Activated CD4-positive, CD25-positive, alpha-beta regulatory T cell treated with anti-CD3 and anti-CD28 coated beads, Interleukin-2, amount 50 U/mL, for 16 hours (primary cell): Measurements from ENCODE around the gene SCN7A.
"Not testable (repeated sequence)": the region's sequence is repeated elsewhere in the genome, so short reads cannot be mapped to it uniquely, and the experiment has no call there.

Experiments used
- DNase-seq: peaks from one replicate; pipeline ENCODE4 v3.0.0-alpha.2; 2020; ENCODE audit warnings: low read depth, low spot score

The SCN7A gene

DNA sequence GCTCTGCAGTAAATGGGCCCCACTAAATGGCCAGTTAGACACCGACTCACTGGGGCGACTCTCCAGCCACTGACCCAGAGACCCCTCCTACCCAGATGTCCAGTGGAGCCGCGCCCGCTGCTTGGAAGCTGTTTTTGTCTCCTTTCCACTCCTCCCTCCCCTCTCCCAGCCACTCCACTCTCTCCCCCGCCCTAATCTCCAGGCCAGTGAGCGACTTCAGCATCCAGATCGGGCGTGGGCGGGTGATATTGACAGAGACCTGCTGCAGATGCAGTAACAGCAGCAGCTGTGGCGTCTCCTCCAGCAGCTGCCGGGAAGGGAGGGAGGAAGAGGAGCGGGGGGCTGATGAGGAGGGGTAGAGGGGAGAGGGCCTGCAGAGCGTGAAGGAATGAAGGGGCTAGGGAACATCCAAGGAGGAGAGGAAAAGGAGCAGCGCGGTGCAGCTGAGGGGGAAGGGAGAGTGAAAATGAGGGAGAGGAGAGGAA is at the start of gene SCN7A:
Gene SCN7A (minus strand): TSS at position 110 of the 485 bp plus-strand sequence. CDS start 16,553 bp downstream, outside the sequence.
- DNase-seq: no peak

DNA sequence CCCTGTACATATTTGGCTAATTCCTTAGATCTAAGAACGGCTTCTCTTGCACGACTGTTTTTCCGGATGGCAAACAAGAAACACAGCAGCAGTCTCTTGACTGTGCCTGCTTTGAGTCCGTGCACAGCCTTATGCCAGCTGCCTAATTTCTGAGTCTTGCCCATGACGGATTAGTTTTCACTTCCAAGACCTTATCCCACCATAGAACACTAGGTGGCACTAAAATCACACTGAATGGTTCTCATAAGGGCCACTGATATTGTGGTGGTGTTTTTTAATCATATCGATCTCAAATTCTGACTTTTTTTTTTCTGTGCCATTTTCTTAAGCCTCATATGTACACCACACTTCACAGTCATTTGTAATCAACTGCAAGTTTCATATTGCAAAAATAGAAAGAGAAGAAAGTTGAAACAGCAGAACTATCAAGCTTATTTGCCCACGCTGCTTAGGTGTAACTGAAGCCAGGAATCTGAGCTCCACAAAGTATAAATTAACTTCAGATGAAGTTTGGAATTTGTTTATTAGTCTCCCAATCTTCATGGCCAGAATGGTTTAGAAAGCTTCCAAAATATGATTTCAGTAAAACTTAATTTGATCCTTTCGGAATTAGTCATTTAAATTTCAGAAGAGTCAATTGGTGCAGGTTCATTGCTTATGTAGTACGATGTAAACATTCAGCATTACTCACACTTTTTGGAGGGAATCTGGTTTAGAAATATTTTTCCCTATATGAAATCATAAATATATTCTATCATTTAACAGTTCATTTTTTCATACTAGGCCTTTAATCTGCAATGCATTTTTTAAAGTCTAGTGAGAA is 45.5 kb upstream of the SCN7A start:
- DNase-seq: no peak

DNA sequence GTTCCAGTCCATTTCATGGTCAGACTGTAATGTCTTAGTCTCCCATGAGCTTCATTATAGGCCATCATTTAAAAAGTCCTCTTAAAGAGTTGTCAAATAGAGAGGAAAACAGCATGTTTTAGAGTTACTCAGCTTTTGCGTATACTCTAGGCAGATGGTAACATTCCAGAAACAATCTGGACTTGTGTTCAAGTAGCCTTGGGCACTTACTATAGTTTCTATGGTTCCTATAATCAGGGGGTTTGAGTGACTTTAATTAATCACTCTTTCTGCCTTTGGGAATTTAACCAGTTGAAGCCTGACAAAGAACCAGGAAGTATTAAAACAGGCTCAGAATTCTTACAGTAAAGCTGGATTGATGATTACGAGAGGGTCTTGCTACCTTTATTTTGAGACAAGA is 42.1 kb upstream of the SCN7A start:
- no peak for DNase-seq

DNA sequence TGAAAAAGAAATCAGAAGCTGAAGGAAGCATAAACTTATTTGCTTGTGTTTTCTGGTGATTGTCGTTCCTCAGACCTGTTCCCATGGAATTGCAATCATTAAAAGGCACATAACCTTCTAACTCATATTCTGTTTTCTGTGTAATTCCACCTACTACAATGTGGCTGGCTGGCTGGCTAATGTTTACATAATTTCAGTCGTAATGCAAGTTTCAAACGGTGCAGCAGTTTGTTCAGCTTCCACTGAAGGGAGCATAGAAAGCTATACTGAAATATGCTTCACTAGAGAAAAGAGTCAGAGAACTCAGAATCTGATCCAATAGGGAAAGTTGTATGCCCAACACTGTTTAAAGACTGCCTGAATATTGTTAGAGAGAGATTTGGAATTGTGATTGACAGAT is 27.1 kb upstream of the SCN7A start:
- DNase-seq: no peak

DNA sequence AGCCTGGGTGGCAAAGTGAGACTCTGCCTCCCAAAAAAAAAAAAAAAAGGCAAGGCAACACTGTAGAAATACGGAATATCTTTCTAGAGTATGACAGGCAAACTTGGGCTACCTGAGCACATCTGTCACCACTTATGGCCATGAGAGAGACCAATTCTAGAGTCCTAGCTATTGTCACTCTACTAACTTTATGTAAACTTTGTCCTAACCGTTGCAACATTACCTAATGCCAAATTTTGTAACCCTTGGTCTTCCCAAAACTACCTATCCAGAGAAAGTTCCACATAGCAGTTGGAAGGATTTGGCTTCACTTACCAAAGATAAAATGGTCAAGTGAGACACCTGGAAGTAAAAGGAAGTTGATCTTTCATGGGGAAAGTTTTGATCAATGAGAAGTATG is 26.6 kb upstream of the SCN7A start:
- no peak for DNase-seq

DNA sequence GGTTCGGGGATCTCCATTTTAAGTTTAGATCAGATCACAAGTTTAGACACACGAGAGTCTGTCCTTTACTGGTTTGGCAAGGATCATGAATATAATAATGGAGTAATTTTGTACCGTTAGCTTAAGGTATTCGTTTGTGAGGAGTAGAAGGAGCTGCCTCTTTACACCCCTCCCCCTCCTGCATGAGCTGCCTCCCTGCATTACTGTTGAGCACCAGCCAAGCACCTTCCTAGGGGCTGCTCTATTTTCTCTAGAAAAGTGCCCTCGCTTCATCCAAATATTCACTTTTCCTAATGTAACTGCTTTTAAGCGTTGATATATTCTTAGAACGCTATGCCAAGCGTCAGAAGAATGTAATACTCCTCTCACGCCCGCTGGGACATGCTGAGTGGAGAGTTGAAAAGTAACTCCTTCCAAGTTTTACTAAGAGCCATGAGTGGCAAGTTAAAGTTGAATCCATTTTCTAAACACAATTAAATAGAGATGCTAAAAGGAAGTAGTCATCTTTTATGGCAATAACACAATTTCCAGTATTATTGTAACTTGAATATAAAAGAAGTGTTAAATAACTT is 25.4 kb upstream of the SCN7A start:
- DNase-seq: no peak

DNA sequence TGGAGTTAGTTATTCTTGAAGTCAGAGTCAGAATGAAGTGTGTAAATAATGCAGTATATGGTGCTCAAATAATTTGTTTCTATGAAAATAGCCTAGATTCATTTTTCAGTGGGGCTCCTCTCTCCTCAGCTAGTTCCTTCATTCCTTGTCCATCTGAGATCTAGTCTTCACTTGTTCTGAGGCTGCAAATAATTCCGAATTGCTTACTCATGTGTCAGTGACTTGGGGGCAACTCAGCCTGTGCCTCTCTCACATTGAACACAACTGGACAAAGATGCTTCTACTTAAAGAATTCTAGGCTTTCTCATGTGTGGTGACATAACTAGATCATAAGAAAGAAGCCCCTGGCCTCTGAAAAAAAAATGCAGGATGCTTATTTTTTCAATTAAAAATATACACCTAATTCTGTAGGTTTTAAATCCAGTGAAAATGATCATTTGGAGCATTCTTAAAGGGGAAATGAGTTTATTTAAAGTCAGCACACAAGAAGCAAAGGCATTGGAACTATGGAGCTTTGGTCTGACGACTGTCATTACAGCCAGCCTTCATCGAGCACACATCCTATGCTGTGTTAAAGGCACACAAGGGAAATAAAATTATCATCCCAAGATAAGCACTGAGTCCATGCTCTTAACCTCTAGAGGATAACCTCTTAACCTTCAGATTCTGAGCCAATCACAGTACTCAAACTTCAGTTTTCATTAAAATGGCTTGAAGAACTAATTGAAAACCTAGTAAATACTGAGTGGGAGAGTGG is 24.8 kb upstream of the SCN7A start:
- DNase-seq: no peak

DNA sequence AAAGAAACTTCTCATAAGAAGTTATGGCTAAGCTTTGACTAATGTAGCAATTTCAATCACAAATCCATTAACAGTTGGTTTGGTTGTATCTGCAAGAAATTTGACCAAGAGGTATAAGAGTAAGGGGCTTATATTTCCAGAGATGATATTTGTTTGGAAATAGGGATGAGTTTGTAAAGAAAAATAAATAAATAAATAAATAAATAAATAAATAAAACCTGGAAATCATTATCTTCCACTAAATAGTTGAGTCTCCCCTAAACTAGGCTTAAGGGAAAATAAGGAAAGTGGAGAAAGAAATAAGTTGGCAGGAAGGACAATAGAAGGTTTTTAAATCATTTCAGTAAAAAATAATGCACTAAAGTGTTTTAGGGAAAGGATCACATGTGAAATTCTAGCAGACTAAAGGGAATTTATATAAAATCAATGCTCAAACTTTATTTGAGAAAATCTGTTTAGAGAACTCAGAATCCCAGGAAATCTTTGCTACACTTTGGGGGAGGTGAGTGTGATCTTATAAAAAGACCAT is 23.5 kb upstream of the SCN7A start:
- no peak for DNase-seq

DNA sequence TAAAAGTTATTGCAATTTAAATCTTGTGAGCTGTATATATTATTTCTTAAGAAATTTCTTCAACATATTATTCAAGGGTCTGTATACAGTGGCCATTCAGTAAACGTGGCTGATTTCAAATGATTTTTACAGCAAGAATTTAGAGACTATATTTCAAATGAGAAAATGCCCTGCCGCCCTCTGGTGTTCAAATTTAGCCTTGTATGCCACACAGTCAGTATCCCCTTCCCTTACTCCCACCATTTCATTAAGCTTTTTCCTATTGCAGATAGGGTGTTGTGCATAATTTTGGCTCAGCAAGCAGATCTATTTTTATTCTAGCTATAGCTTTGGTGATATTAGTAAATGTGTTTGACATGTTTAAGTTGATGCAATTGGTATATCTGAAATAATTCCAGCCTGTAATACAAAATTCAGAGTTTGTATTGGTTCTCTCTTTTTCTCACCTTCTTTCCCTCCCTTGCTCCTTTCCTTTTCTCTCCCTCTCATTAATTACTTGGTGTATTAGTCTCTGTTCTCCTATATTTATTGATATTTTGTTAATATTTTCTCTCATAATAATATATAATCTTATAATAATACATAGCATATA is 22.8 kb upstream of the SCN7A start:
- no peak for DNase-seq

DNA sequence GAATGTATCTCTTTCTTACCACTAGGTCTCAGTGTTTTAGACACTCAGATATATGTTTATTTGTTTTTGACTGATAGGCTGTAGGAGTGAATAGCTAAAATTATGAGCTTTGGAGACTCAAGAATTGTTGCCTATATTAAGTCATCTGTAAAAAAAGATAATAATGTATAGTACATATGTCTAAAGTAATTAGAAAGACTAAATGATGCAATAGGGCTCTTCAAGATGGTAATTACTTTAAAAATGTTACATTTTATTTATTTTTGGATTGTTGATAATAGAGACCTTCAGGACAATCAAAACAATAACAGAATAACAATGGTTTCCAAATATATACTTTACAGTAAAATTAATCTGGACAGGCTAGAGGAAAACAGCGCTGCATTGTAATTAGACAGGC is 19.9 kb upstream of the SCN7A start:
- no peak for DNase-seq

DNA sequence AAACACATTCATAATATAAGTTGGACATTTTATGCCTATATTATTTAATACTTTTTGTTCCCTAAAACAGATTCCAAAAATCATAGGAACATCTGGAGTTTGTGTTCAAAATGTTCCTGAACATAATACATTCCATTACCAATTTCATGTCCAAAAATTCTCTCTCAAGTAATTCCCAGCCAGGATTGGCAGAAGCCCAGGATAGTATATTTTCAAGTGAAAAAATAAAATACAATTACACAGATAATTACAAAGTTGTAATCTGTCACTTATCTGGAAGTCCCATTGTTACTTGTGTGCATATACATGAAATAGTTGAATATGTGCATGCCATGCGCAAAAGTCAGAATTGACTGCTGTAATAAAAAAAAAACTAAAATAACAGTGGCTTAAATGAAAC is 5.2 kb upstream of the SCN7A start:
- DNase-seq: no peak

DNA sequence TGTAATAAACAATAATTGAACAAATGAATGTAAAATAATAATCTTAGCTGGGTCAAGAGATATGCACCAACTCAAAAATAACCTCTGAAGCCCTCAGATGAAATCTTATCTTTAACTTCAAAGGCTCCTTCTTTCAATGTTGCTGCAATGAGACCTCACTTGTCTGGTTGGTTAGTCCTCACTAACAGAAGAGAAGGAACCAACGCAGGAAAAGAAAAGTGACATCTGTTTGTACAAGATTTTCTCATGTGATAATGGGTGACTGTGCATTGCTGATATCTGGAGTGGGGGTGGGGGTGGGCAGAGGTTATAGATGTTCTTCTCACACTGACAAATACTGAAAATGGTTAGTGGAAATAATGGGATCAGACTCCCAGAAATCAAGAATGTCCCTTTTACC is 2.6 kb downstream of the SCN7A start:
- DNase-seq: no peak

DNA sequence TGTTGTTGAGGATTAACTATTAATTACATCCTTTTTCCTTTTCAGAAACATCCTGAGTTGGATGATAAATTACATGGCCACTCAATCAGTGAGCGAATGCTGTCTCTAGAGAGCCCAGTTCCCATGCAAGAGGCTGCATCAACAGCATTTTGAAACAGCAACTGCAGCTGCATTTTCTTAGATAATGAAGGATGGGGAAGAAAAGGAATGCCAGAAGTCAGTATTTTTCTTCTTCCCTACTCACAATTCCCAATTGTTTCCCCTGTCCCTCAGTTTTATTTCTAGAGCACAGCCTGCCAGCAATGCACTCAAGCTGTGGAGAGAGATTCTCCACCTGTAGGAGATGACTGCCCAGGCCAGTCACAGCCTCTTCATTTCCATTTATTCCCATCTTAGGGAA is 6.9 kb downstream of the SCN7A start:
- DNase-seq: no peak

DNA sequence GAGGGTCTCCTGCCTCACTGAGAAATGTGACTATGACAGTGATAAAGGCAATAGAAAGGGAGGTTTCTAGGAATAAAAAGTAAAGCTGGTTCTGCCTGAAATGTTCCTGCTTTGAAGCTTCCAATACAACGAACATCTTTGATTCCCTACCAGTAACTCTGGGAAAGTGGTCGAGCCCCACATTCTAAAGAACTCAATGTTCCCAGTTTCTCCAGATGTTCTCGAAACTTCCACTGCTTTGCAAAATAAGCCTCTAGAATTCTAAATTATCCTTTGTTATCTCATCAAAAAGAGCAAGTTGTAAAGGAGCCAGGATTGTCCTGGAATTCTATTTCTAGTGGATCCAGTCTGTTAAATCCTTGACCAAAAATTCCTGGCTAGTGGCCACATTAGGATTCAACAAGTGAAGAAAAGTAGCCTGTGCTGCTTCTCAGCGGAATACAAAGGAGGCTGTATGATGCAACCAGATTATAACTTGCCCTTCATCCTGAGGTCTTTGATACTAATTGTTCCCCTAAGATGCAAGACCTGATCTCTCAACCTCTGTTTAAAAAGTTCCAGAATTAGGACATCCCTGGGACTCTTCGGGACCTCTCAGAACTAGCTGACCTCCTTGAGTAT is 8.4 kb downstream of the SCN7A start:
- no peak for DNase-seq

DNA sequence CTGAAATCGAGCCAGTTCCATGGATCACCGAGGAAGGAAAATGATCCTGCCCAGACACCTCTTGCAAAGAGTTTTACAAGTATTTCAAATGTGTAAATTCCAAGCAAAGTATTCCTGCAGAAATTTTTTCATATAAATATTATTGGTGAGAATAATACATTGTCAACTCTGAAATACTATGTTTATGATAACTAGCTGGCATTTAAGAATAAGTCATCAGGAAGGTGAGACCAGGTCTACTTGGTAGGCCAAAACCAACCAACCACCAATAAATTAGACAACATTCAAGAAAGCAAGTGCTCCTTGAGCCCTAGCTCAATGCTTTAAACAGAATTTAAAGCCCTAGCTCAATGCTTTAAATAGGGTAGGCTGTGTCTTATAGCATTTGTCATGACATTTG is 21.7 kb downstream of the SCN7A start:
- DNase-seq: no peak

DNA sequence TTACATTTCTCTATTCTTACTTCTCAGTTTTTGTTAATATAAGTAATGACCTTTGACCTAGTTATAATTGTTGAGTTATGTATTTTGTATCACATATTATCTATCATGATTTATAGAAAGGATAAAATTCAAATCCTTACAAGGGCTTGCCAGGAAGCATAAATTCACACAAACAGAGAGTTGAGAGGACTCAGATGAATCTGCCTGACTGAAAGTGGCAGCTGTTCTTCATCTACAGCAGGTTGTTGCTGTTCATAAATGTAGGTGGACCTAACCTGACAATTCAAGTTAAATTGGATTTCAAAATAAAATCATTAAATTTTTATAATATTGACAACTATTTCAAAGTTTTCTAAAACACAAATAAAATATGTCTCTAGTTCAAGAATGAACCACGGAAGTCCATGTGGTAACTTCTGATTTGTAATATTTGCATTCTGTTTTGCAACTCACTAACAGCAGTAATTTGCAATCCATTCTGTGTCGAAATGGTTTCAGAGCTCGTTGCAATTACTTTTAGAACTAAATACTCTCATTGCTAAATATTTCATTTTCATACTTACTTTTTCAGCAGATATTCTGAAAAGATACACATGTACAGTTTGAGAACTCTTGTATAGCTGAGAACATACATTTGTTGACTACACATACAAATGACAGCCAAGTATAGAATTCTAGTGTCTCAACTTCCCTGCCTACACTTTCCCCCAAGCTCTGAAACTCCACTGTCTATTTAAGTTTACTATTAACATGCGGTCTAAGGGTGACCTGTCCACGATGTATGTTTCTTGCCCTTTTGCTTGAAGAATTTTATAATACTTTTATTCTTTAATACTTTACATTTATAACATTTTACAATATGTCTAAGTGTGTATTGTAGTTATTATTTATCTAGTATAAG is 25.7 kb downstream of the SCN7A start:
- no peak for DNase-seq

DNA sequence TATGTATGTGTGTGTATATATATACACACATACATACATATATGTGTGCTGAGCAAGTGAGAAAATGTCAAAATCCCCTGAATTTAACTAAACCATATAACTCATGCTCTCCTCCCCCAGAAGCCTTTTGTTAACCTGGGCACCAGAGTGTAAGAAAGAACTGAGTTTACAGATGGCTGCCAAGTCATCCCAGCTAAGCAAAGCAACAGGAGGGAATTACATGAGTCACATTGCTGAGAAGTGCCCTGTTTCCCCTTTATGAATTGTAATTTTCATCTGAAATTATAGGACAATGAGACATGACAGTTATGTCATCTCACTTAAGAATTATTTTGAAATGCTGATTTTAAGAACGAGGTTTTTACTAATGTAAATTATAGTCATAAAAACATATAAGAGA is 29.9 kb downstream of the SCN7A start:
- no peak for DNase-seq

DNA sequence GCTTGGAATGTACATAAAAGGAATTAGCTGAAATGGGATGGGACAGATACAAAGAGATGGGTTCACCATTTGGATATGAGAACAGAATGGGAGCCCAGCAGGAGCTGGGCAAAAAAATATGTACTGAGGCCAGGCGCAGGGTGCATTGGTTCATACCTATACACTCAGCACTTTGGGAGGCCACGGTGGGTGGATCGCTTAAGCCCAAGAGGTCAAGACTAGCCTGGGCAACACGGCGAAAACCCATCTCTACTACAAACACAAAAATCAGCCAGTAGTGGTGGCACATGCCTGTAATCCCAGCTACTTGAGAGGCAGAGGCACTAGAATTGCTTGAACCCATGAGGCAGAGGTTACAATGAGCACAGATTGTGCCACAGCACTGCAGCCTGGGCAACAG is 30.4 kb downstream of the SCN7A start:
- no peak for DNase-seq

DNA sequence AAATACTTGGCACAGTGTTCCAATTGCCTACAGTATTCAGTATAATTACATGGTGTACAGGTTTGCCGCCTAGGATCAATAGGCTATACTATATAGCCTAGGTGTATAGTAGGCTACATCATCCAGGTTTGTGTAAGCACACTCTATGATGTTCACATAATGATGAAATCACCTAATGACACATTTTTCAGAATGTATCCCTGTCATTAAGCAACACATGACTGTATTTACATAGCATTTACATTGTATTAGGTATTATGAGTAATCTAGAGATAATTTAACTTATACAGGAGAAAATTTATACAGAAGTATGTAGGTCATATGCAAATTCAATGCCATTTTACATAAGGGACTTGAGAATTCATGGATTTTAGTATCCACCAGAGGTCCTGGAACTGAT is 35.4 kb downstream of the SCN7A start:
- no peak for DNase-seq

DNA sequence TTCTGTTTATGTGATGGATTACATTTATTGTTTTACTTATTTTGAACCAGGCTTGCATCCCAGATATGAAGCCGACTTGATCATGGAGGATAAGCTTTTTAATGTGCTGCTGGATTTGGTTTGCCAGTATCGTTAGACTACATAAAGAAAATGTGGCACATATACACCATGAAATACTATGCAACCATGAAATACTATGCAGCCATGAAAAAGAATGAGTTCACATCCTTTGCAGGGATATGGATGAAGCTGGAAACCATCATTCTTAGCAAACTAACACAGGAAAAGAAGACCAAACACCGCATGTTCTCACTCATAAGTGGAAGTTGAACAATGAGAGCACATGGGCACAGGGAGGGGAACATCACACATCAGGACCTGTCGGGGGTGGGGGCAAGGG is 38.2 kb downstream of the SCN7A start:
- DNase-seq: not testable (repeated sequence)
